GM18519 (cell line): Measurements from ENCODE around the gene ARID3A.

Experiments
- ATAC-seq: cut with Tn5 transposase; IDR thresholded peaks from one replicate; pipeline ENCODE4 v1.9.1; 2021; ENCODE audit warnings: mild to moderate bottlenecking, moderate library complexity; ENCODE audit not compliant: unreplicated experiment, low FRiP score

The ARID3A gene

DNA sequence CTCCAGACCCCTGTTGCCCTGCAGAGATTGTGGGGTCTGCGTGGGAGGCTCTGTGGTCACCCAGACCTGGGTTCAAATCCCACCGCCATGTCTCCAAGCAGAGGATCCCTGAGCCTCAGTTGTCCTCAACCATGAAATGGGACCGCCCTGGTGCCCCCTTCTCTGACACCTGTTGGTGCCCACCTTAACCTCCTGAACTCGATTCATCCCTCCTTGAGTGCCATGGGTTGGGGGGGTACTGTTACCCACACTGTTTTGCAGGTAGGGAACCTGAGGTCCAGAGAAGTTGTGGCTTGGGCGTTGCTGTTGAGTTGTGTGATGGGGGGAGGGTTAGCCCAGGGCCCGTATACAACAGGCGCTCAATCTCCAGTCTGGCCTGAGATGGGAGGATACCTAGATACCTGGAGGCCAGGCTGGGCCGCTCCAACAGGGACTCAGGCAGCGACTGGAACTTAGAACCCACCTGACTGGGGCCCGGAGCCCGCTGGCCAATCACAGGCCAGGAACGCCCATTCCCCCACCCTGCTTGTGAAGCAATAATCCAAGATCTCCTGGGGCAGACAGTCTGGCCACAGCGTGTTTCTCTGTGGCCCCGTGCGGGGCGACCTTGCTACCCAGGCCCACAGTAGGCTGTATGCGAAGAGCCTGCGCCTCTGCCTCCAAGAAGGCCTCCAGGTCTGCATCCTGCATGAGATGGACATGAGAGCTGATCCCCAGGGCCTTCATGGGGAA, 2.8 kb downstream of the ARID3A start:
- ATAC-seq, result no peak

DNA sequence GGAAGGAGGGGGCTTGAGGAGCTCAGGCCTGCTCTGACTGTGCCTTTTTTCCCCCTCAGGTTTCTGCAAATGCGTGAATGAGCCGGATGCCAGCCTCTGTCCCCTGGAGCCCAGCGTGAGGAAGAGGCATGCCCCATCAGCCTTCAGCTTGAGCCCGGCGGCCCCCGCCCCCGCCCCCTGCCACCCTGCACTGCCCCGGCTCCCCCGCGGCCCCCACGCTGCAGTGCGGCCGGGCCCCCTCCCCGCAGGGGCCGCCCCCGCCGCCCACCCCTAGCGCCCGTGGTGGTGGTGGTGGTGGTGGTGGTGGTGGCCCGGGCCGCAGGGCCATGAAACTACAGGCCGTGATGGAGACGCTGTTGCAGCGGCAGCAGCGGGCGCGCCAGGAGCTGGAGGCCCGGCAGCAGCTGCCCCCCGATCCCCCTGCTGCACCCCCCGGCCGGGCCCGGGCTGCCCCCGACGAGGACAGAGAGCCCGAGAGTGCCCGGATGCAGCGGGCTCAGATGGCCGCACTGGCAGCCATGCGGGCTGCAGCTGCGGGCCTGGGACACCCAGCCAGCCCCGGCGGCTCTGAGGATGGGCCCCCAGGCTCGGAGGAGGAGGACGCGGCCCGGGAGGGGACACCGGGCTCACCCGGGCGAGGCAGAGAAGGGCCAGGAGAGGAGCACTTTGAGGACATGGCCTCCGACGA, 3.5 kb downstream of the ARID3A start:
- ATAC-seq, result no peak

DNA sequence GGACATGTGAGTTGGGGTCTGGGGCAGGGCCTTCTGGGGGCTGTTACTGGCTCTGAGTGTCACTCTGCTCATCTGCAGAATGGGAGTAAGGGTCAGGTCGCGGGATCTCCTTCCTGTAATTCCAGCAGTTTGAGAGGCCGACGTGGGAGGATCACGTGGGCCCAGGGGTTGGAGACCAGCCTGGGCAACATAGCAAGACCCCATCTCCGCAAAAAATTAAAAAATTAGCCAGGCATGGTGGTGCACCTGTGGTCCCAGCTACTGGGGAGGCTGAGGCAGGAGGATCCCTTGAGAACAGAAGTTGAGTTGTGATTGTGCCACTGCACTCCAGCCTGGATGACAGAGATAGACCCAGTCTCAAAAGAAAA, 4.0 kb downstream of the ARID3A start:
- no peak for ATAC-seq

DNA sequence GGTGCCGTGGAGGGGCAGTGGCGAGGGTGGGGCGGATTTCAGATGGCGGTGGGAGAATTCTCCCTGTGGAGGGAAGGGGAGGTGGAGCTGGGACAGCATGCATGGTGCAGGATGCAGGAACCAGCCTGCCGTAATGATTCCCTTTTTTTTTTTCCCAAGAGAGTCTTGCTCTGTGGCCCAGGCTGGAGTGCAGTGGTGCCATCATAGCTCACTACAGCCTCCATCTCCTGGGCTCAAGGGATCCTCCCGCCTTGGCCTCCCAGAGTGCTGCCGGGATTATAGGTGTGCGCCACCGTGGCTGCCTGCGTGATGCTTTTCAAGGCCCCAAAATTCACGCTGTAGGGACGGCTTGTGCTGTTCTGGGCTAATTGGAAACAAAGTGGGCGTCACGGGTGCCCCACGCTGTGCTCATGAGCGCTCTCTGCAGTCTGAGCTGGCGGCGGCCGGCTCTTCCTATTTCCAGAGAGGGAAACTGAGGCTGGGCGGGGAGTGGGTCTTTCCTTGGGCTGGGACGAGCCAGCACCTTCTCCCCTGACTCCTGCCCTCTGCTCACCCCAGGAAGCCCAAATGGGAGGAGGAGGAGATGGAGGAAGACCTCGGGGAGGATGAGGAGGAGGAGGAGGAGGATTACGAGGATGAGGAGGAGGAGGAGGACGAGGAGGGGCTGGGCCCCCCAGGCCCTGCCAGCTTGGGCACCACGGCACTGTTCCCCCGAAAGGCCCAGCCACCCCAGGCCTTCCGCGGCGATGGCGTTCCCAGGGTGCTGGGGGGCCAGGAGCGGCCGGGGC, 6.2 kb downstream of the ARID3A start:
- no peak for ATAC-seq

DNA sequence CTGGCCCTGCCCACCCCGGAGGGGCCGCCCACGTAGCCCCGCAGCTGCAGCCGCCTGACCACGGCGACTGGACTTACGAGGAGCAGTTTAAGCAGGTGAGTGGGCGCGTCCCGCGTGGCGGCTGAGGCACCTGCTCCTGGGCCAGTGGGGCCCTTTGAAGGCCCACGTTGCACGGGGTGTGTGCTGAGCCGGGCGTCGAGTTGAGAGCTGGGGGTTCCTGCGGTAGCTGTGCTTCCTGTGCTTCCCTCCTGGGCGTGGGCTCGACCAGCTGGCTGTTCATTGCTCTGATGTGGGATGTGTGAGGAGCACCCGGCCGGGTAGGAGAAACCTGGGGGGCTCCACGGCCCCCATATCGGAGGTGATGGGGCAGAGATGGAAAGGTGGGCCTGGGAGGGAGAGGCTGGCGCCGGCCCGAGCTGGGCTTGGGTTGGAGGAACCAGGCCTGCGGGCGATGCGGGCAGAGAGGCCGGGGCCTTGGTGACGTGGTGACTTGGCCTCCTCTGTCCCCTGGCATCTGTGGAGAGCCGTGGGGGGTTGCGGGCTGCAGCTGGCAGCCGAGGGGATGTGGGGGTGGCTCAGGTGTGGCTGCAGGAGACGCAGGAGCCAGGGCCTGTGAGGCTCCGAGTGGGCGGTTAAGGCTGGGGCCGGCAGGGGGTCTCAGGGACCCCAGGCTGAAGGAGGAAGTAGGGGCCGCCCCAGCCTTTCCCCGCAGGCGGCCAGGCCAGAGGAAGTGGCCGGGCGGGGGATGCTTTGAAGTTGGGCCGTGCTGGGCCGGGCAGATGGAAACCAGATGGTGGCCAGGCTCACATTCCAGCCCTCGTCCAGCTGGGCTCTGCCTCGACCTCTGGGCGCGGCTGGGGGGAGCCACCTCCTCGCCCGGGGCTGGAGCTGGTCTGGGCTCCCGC, 7.1 kb downstream of the ARID3A start:
- no peak for ATAC-seq

DNA sequence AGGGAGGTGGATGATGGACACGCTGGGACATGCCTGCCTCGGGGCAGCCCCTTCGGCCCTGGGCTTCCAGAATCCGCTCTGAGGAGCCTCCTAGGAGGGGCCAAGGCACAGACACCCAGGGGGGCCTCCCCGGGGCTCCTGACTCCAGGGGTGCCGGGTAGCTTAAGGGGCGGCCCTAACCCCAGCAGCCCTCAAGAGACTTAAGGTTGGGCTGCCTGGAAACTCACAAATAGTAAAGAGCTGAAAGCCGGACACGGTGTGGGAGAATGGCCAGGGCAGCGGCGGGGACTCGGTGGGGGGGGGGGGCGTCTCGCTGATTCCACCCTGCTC, 7.7 kb downstream of the ARID3A start:
- ATAC-seq, result no peak

DNA sequence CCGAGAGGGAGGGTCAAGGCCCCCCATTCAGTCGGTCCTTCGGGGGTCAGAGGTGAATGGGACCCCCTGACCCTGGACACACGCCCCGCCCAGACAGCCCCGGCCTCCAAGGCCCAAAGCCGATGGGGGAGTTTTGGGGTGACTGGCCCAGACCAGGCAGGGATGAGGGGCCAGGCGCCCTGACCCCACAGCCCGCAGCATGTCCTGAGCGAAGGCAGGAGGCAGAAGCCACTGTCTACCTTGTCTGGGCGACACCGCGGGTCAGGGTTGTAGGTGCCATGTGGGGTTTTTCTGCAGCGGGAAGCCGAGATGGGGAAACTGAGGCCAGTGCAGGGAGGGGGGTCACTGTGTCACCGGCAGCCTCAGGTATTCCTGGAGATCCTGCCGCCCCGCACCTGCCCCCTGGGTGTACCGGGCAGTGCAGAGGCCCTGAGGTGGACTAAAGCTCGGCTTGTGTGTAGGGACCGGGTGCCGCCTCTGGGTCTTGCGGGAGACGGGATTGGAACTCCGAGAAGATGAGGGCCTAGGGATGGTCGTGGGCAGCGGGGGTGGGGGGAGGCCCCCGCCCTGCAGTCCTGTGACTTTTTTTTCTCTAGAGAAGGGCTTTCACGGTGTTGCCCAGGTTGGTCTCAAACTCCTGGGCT, 8.5 kb downstream of the ARID3A start:
- ATAC-seq, result no peak

DNA sequence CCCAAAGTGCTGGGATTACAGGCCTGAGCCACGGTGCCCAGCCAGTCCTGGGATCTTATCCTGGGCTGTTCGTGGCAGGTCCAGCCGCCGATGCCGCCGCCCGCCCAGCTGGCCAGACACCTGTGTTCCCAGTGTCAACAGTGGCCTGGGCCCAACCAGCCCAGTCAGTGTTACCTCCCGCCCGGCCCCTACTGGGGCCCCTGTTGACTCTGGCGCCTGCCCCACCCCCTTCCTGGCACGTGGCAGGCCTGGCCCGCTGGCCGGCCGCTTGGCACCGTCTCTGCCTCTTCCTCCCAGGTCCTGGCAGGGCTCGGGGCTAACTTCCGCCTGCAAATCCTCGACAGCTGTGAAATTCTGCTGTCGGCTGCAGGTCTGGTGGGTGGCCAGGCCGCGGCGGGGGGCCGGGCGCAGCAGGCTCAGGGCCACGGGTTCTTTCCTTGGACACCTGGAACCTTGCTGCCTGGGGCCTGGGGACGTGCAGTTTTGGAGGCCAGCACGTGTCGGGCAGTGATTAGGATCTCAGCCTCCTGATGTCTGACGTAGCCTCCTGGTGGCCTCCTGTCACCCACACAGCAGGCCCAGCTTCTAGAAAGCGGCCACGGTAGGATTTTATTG, 9.1 kb downstream of the ARID3A start:
- no peak for ATAC-seq

DNA sequence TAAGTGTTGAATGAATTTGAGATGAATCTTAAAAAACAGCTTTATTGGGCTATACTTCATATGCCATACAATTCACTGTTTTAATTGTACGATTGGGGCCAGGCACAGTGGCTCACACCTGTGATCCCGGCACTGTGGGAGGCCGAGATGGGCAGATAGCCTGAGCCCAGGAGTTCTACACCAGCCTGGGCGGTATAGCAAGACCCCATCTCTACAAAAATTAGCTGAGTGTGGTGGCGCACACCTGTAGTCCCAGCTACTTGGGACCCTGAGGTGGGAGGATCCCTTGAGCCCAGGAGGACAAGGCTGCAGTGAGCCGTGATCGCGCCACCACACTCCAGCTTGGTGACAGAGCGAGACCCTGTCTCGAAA, 10.3 kb downstream of the ARID3A start:
- ATAC-seq, result no peak

DNA sequence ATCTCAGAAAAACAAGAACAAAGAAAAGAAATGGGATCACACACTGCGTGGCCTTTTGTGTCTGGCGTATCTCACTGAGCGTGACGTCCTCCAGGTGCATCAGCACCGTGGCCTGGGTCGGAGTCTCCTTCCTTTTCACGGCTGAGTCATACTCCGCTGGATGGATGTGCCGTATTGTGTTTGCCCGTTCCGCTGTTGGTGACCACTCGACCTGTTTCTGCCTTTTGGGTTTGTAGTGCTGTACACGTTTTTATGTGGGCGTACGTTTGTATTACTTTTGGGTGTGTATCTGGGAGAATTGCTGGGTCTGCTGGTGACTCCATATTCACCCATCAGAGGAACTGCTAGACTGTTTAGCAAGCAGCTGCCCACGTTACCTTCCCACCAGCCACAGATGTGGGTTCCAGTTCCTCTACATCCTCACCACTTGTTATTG, 11.4 kb downstream of the ARID3A start:
- ATAC-seq, result no peak

DNA sequence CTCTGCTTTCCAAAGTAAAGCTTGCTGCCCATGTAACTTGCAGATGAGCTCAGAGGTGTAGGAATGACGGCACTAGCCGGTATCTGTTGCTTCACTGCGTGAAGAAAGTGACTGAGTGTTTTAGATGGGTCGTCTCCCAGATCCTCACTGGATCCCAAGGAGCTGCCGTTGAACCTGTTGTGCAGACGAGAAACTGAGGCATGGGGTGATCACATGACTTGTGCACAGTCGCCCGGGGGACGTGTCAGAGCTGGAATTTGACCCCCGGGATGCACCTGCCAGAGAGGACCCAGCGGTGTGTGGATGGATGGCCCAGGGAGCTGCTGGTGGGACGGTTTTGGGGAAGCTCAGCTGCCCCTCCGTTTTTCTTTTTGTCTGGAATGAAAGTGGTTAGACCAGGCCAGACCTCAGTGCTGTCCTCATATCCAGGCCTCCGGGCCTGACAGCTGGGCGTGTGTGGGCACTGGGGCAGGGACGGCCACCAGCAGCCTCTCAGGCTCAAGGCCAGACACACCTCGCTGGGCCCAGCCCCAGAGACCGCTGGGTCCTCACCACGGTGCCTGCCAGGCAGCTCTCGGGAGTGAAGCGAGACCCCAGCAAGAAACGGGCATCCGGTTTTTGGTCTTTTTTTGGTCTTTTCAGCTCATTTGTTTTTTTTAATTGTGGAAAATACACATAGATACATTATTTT, 12.5 kb downstream of the ARID3A start:
- ATAC-seq, result no peak

DNA sequence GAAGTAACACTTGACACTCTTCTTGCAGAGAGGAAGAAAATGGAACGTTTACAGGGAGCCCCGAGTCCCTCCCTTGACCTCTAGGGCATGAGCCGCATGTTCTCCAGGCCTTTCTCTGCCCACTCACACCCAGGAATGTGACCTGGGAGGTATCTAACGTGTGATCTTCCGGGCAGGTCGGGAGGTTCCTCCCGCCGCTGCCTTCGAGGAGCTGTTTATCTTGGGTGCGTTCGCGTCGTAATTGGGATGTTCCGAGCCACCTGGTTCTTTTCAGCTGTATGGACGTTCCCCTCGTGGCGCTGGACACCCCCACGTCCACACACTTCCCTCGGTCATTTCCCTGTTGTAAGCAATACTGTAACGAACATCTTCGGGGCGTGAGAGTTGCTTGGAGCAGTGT, 13.6 kb downstream of the ARID3A start:
- ATAC-seq, result no peak

DNA sequence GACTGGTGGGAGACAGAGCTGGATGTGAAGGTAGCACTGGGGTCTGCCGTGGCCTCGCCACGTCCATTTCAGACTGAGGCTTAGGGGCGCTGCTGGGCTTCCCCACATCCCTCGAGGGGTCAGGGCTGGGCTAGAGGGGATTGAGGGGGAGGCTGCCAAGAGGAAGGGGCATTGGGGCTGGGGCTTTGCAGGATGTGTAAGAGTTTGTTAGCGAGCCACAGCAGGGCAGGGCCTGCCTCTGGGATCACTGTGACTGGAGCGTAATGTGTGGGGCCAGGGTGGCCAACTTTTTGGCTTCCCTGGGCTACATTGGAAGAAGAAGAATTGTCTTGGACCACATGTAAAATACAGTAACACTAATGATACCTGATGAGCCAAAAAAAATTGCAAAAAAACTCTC, 14.1 kb downstream of the ARID3A start:
- no peak for ATAC-seq

DNA sequence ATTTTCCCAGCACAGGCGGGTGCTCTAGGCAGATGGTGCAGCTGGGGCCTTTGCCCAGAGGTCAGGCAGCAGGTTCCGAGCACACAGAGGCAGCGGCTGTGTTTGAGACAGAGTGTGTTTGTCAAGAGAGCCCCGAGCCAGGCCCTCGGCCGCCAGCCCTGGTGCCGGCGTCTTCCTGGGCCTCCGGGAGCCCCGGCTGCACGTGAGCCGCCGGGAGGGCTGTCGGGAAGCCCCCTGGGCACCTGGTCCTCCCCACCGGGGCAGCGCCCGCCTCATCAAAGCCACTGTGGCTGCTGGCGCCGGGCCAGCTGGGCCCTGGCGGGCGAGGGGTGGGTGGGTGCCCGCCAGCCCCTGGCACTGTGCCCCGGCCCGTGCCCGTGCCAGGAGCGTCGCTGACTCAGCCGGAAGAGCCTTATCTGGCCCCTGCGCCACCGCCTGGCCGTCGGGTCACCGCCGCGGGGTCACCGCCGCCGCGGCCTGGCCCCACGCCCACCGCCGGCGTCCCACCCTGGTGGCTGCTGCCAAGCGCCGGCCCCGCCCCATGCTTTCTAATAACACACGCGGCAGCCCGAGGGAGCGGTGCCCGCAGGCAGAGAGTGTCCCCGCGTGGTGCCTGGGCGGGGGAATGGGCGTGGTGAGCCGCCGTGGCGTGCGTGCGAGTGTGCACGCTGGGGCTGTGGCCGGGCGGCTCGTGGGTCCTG, 14.9 kb downstream of the ARID3A start:
- ATAC-seq, result no peak

DNA sequence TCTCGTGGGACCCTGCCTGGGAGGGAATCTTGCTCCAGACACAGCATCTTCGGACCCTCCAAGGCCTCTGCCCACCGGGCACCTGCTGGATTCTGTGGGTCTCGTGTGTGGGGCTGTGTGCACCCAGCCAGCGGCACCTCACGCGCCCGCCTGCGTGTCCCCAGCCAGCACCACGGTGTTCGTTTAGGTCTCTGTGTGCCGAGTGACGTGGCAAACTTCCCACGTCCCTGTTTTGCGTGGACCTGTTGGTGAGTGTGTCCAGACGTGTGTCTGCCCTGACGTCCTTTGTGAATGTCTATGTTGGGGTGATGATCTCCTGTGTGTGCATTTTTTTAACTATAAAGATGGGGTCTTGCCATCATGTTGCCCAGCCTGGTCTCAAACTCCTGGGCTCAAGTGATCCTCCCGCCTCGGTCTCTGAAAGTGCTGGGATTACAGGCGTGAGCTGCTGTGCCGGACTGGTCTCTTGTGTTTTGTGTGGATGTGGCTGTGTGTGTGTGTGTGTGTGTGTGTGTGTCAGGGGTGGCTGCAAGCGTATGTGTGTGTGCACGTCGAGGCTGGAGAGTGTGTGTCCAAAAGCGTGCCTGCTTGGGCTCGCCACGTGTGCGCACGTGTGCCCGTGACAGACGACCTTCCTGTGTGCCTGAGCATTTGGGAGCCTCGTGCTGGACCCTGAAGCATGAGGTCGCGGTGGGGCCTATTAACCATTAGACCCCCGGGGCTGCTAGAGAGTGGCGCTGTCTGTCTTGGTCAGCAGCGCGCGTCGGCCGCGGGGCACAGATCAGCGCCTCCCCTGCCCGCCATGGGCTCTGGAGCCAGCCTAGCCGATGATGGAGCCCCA, 15.7 kb downstream of the ARID3A start:
- no peak for ATAC-seq

DNA sequence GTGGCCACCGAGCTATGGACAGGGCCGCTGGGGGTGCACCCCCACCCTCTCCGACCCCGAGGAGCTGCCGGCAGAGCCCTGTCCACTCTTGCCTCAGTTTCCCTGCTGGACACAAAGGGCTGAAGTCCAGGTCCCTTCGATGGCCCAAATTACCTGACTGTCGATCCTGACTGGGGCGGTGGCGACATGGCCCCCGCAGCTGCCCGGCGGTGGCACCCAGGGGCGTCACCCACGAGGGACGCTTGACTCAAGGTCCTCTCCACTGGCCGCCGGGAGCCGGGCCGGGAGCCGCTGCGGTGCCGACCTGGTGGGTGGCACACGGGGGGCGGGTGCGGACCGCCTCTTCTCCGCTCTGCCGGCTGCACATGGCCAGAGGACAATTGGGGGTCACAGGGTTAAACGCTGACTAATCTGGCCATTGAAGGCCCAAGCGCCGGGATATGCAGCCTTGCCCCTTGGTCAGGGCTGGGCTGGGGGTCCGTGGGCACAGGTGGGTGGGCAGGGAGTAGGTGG, 16.4 kb downstream of the ARID3A start:
- no peak for ATAC-seq

DNA sequence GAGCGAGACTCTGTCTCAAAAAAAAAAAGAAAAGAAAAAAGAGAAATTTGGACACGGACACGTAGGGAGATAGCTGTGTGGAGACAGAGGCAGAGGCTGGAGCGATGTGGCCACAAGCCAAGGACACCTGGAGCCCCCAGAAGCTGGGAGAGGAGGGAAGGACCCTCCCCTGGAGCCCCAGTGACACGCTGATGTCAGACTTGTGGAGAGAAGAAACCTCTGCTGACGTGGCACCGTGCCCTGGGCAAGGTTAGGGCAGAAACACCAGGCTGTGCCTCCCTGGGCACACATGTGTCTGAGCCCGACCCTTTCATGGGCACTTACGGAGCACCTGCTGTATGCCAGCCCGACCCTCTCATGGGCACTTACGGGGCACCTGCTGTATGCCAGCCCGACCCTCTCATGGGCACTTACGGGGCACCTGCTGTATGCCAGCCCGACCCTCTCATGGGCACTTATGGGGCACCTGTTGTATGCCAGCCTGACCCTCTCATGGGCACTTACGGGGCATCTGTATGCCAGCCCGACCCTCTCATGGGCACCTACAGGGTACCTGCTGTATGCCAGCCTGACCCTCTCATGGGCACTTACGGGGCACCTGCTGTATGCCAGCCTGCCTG, 17.8 kb downstream of the ARID3A start:
- no peak for ATAC-seq
